ENCODE measurements around the gene PIMREG. TPM values are rescaled to one million over a fixed set of nuclear protein-coding genes. Genes with fewer than 3 reads are reported as not detected.

PIMREG gene
- total RNA-seq, 4 donors from 2014 or later = 16.0 TPM; not detected in 3

DNA sequence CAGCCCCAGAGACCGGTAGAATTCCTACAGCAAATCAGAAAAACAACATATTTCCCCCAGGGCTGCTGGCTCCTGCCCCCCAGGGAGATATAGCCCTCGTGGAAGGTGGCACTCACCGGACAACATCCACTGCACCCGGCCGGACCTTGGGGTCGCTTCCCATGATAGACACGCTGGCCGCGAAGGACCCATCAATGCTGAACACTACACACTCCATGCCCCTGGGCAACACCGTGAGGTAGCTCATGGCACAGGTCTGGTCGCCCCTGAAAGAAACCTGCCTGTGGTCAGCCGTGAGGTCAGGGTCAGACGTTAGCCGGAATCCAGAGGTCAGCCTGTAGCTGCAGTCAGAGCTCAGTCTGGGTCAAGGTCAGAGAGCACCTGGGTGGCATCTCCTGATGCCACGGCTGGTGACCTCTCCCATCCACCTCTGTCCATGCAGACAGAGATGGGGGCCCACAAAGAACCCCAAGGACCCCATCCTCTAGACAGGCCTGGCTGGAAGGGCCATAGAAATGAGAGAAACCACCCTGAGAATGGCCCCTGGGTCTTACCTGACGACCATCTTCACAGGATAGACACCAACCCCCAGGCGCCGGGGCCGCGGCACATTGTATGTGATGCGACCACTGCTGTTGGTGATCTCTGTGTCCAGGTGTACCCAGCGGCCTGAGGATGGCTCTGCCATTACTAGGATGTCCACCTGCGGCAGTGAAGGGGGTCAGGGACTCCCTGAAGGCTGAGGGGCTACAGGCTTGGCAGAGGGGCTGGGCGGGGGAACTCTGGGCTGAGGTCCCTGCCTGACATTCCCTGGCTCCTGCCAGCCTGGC, 19.6 kb downstream of the PIMREG start:
- no peak for TF ChIP-seq POLR2A (IDR thresholded peaks at IDR 0.05)
- TF ChIP-seq, protein P1, sequence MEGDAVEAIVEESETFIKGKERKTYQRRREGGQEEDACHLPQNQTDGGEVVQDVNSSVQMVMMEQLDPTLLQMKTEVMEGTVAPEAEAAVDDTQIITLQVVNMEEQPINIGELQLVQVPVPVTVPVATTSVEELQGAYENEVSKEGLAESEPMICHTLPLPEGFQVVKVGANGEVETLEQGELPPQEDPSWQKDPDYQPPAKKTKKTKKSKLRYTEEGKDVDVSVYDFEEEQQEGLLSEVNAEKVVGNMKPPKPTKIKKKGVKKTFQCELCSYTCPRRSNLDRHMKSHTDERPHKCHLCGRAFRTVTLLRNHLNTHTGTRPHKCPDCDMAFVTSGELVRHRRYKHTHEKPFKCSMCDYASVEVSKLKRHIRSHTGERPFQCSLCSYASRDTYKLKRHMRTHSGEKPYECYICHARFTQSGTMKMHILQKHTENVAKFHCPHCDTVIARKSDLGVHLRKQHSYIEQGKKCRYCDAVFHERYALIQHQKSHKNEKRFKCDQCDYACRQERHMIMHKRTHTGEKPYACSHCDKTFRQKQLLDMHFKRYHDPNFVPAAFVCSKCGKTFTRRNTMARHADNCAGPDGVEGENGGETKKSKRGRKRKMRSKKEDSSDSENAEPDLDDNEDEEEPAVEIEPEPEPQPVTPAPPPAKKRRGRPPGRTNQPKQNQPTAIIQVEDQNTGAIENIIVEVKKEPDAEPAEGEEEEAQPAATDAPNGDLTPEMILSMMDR (IDR thresholded peaks at IDR 0.05) = no peak
- Histone ChIP-seq H3K4me1 (no peaks in the 10 kb centered on the region), H3K27me3 (no peaks in the 10 kb centered on the region), H3K27ac (no peak overlapping the region), H3K36me3 (no peaks in the 10 kb centered on the region), H3K9me3 (no peaks in the 10 kb centered on the region), H3K4me3 (no peak overlapping the region)
- no peak for DNase-seq
- intact Hi-C loops (cut with DNase I; ENCODE audit: low total_unique reads) = no loop called here

DNA sequence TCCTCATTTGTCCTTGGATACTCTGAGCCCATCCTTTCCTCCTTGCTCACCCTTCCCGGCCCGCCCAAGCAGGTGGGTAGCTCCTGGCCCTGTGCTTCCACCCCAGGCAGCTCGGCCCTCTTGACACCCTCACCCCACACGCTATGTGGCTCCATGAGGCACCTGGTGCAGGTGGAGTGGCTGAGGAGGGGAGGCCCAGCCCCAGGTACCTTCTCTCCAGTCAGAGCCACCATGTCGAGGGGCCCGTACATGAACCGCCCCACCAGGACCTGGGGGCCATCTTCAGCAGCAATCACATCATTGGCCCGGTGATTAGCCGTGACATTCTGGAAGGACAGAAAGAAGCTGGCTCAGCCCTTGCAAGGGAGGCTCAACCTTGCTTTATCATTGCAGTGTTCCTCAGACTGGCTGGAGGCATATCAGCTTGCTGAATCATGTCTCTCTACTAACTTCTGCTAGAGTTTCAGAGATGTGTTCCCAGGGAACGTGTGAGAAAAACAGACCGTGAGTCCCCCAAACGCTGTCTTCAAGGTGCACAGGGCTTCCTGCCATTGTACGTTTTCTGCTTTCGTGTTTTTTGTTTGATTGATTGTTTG, 20.3 kb downstream of the PIMREG start:
- no peak overlapping the region for H3K4me3 ChIP-seq
- H3K9me3 ChIP-seq = no peaks in the 10 kb centered on the region
- no peak overlapping the region for H3K27ac ChIP-seq
- no peaks in the 10 kb centered on the region for H3K4me1 ChIP-seq
- no peaks in the 10 kb centered on the region for H3K27me3 ChIP-seq
- no peaks in the 10 kb centered on the region for H3K36me3 ChIP-seq
- no peak for DNase-seq
- no peak for TF ChIP-seq POLR2A (IDR thresholded peaks at IDR 0.05)
- TF ChIP-seq, protein P1 (IDR thresholded peaks at IDR 0.05) = no peak
- intact Hi-C loops (cut with DNase I; ENCODE audit: low total_unique reads) = no loop called here

- Histone ChIP-seq H3K4me1 (no peaks in the 10 kb centered on the region), H3K4me3 (no peak overlapping the region), H3K27me3 (no peaks in the 10 kb centered on the region), H3K9me3 (no peaks in the 10 kb centered on the region), H3K27ac (no peak overlapping the region), H3K36me3 (no peaks in the 10 kb centered on the region)
- DNase-seq = no peak
- intact Hi-C loops (cut with DNase I; ENCODE audit: low total_unique reads) = no loop called here
- TF ChIP-seq, protein P1 (IDR thresholded peaks at IDR 0.05) = no peak
- TF ChIP-seq POLR2A (IDR thresholded peaks at IDR 0.05) = no peak
Measured at GRCh38 chr17:6465206-6466003, 21.1 kb downstream of the PIMREG start.

DNA sequence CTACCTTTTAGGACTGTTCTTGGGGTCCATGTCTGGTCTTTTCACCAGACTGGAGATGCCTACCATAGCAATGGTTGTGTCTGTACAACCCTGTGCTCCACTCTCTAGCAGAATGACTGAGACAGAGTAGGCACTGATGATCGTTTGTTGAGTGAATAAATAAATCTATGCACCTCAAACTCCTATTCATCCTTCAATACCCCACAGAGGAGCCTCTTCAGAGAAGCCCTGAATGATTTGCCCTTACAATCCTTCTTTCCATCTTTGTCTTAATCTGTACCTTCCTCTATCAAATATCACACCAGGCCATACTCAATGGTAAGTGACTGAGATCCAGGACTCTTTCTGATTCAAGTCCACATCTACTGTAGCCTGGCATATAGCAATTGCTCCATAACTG, 23.3 kb downstream of the PIMREG start:
- H3K27me3 ChIP-seq = no peaks in the 10 kb centered on the region
- no peaks in the 10 kb centered on the region for H3K9me3 ChIP-seq
- DNase-seq = no peak
- H3K36me3 ChIP-seq = no peaks in the 10 kb centered on the region
- intact Hi-C loops (cut with DNase I; ENCODE audit: low total_unique reads) = no loop called here
- no peak overlapping the region for H3K27ac ChIP-seq
- TF ChIP-seq, protein P1 (IDR thresholded peaks at IDR 0.05) = no peak
- TF ChIP-seq POLR2A (IDR thresholded peaks at IDR 0.05) = no peak
- H3K4me3 ChIP-seq = no peak overlapping the region
- H3K4me1 ChIP-seq = no peaks in the 10 kb centered on the region
